Activated CD4-positive, CD25-positive, alpha-beta regulatory T cell treated with anti-CD3 and anti-CD28 coated beads, Interleukin-2, amount 50 U/mL, for 72 hours (primary cell): ENCODE results near the gene PARD6B.
"Not testable (repeated sequence)": the region's sequence is repeated elsewhere in the genome, so short reads cannot be mapped to it uniquely, and the experiment has no call there.

Source experiments
- DNase-seq: peaks from one replicate; pipeline ENCODE4 v3.0.0; 2021

Gene PARD6B

DNA sequence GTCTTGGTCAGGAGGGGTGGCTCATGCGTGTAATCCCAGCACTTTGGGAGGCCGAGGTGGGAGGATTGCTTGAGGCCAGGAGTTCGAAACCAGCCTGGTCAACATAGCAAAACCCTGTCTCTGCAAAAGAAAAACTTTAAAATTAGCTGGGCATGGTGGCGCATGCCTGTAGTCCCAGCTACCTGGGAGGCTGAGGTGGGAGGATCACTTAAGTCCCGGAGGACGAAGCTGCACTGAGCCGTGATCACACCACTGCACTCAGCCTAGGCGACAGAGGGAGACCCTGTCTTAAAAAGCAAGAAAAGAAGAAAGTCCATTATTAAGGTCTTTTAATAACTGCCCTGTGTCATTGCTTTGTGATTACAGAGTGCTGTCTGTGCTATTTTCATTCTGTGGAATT is 47.6 kb downstream of the PARD6B start:
- DNase-seq: not testable (repeated sequence)

- DNase-seq: no peak
Observed at GRCh38 chr20:50783390-50783789, 52.0 kb downstream of the PARD6B start.

GRCh38 chr20:50783903-50784302 is 52.5 kb downstream of the PARD6B start:
- DNase-seq: no peak

DNA sequence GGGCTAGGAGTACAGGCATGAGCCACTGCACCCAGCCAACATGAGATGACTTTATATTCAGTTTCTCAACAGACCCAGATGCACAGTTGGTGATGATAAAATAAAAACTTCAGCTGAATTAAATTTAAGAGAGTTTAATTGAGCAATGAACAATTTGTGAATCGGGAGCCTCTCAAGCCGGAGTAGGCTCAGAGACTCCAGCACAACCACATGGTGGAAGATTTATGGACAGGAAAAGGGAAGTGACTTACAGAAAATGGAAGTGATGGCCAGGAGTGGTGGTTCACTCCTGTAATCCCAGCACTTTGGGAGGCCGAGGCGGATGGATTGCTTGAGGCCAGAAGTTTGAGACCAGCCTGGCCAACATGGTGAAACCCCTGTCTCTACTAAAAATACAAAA is 53.1 kb downstream of the PARD6B start:
- DNase-seq: no peak

GRCh38 chr20:50786703-50787102 is 55.3 kb downstream of the PARD6B start:
- DNase-seq: no peak

DNA sequence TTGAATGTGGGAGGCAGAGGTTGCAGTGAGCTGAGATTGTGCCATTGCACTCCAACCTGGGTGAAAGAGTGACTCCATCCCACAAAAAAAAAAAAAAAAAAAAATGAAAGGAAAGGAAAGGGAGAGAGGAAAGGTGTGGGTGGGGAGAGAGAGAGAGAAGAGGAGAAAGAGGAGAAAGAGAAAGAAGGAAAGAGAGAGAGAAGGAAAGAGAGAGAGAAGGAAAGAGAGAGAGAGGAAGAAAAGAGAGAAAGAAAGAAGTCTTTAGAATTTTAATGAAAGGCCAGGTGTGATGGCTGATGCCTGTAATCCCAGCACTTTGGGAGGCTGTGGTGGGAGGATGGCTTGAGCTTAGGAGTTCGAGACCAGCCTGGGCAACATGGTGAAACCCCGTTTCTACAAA is 55.8 kb downstream of the PARD6B start:
- DNase-seq: no peak

- no peak for DNase-seq
Observed at GRCh38 chr20:50788045-50788991, 56.9 kb downstream of the PARD6B start.

DNA sequence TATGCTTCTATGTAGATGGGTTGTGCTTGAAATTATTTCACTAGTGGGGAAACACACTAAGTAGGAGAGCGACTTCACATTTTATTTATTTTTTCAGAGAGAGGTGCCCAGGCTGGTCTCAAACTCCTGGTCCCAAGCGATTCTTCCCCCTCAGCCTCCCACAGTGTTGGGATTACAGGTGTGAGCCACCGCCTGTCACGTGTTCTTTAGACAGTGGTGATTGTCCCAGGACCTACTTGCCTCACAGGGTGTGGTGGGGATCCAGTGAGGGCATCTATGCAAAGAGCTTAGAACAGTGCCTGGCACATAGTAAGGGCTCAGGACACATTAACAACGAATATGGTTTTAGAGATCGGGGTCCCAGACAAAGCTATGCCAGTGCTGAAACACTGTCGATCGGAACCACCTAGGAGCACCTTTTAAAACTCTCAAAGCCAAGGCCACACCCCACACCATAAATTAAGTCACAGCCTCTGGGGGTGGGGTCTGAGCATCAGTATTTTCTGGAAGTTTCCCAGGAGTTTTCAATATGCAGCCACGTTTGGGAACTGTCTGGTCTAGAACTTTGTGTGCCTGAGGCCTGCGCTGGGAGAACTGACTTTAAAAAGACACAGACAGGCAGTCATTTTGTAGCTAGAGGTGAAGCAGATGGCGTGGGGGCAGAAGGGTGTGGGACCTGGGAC is 58.7 kb downstream of the PARD6B start:
- DNase-seq: no peak

DNA sequence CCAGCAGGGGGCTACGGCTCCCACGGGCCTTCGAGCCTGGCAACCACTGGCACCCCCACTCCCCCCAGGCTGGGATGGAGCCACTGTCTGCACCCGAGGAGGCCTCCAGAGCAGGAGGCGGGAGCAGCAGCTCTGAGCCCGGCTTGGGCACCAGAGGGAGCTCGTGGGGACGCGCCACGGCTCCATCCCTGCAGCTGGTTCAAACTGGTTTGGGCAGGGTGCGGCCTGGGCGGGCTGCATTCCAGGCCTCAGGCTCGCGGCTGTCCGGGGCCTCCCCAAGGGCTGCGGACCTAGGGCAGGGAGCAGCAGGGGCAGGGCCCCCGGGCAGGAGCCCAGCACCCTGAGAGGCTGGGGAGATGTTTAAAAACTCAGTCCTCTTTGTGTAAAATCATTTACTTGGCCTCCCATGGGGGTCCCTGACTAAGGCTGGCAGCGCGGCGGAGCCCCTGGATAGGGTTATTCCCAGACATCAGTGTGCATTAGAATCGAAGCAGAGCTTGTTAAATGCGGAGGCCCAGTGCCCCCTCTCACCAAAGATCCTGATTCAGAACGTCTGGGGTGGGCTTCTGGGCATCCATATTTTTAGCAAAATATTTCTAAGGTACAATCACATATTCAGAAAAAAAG is 59.4 kb downstream of the PARD6B start:
- DNase-seq: peak; percentile 71

- DNase-seq: no peak
Observed at GRCh38 chr20:50792708-50793574, 61.6 kb downstream of the PARD6B start.

DNA sequence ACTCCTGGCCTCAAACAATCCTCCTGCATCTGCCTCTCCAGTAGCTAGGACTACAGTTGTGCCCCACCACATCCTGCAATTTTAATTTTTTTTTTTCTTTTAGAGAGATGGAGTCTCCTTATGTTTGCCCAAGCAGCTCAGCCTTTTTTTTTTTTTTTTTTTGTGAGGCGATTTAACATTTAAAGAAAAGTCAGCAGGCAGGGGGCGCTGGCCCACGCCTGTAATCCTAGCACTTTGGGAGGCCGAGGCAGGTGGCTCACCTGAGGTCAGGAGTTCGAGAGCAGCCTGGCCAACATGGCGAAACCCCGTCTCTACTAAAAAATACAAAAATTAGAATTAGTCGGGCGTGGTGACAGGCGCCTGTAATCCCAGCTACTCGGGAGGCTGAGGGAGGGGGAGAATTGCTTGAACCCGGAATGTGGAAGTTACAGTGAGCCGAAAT is 62.2 kb downstream of the PARD6B start:
- peak; percentile 40 for DNase-seq

DNA sequence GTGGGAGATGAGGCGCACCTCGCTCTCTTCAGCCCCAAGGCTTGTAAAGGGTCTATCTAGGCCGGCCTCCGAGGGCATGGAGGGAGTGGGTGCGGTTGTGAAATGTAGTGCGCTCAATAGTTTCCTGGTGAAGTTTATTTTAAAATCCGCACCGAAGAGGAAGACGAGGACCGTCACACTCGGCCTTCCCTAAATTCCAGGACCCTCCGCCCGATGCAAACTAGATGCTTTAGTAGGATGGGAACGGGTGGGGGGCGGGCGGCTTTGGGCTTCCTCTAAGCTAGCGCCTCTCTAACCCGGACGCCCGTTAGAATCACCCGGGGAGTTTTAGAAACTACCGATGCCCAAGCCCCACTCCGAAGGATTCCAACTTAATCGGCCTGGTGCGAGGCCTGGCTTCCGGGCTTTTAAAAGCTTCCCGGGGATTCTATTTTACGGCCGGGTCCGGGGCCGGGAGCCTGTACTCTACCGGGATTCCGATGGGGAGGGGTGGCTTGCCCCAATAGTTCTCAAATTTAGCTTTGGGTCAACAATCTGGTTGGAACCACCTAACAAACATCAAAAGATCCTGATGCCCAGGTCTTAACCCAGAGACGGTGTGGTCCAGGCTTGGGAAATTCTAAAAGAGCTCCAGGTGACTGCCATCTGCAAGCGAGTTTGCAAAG is 62.9 kb downstream of the PARD6B start:
- DNase-seq: no peak

DNA sequence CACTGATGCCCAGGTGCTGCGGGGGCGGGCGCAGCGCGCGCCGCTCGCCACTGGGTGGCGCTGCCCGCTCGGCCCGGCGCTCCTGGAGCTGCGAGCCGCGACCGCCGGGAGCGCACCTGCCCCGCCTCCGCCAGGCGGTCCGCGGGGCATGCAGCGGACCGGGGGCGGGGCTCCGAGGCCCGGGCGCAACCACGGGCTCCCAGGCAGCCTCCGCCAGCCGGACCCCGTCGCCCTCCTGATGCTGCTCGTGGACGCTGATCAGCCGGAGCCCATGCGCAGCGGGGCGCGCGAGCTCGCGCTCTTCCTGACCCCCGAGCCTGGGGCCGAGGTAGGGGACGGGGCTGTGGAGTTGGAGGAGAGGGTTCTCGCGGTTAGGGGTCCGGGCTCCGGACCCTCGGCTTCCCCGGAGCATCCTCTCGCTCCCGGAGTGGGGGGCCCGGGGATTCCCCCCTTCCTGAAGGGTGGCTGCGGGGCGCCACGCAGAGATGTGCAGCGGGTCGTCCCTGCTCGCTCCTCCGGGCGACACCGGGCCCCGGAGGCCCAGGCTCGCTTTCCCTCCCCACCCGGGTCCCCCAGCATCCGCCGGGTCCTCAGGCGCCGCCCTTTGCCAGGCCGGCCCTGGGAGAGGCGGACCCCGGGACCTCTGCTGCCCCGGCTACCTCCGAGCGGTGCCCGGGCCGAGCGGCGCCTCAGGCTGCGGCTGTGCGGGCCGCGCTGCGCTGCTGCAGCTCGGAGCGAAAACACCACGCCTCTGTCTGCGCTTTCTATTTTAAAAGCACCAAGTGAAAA is 63.7 kb downstream of the PARD6B start, which contains the start of gene BCAS4:
Gene BCAS4 (plus strand): TSS at position 216 of the 789 bp plus-strand sequence. CDS start 23 bp downstream, at position 239.
- DNase-seq: peak; percentile 91

GRCh38 chr20:50797142-50797541 is 65.8 kb downstream of the PARD6B start:
- DNase-seq: no peak

GRCh38 chr20:50798650-50799049 is 67.3 kb downstream of the PARD6B start:
- no peak for DNase-seq

DNA sequence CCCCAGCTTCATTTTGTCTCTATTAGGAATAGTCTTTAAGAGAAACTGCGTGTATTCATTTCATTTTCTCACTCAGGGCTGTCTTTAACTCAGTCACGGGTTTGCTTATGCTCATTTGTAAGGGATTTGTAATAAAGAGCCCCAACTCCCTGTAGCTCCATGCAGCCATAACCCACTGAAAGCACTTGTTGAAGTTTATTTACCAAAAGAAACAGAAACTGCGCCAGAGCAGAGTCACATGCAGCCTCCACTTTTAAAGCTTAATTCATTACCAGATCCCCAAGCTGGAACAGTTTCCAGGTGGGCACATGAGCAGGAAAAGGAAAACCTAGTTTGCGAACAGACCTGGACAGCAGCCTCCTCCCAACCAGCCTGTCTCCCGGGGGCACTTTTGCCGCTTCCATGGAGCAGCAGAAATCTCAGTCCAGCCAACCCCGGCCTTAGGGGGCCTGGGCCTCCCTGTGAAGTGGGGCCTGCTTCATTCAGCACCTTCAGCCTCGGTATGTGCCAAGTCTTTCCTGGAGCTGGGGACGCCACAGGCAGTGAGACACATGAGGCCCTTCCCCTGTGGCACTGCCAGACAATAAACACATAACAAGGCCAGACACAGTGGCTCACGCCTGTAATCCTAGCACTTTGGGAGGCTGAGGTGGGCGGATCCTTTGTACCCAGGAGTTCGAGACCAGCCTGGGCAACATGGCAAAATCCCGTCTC is 68.0 kb downstream of the PARD6B start:
- no peak for DNase-seq

GRCh38 chr20:50799890-50800550 is 68.6 kb downstream of the PARD6B start:
- DNase-seq: no peak

DNA sequence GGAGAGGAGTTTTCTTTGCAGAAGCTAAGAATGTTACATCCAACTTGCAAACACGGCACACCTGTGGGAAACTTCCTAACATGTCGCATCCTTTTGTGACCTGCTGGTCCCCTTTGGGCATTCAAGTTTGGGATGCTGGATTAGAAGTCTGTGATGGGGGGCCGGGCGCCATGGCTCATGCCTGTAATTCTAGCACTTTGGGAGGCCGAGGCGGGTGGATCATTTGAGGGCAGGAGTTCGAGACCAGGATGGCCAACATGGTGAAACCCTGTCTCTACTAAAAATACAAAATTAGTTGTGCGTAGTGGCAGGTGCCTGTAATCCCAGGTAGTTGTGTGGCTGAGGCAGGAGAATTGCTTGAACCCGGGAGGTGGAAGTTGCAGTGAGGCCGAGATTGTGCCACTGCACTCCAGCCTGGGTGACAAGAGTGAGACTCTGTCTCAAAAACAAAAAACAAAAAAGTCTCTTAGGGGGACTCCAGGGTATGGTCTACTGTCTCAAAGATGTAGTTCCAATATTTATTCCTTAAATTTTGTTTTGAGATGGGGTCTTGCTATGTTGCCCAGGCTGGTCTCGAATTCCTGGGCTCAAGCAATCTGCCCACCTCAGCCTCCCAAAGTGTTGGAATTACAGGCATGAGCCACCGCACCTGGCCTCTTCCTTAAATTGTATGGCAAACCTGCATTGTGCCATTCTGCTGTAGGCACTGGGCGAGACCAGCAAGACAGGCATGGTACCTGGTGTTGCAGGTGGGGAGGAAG is 69.8 kb downstream of the PARD6B start:
- not testable (repeated sequence) for DNase-seq

- no peak for DNase-seq
Observed at GRCh38 chr20:50801747-50802125, 70.4 kb downstream of the PARD6B start.
